HepG2 (cell line): ENCODE data around the gene KDM4F. TPM values are rescaled to one million over a fixed set of nuclear protein-coding genes. Genes with fewer than 3 reads are reported as not detected.

Source experiments
- AHR ChIP-seq: IDR thresholded peaks from 2 replicates; pipeline ENCODE4 v1.6.1; 2018; ENCODE audit warnings: missing genetic modification reagents, missing compliant biosample characterization
- ARNT ChIP-seq: fragments of 450-650 bp; IDR thresholded peaks from 2 replicates; pipeline ENCODE4 v1.6.1; 2017
- FOSL2 ChIP-seq: sonication (generic); formaldehyde crosslinking; IDR thresholded peaks from 2 replicates; pipeline ENCODE4 v1.4.0; 2020; ENCODE audit warnings: missing genetic modification reagents
- NR2F1 ChIP-seq, 2 experiments: fragments of 450-650 bp in 1 of 2; formaldehyde crosslinking in 1 of 2; IDR thresholded peaks; 2 replicates each; pipeline versions ENCODE4 v1.5.0 to v1.6.1; 2016 to 2020; ENCODE audit warnings: mild to moderate bottlenecking in 1 of 2, missing compliant biosample characterization in 1 of 2, missing genetic modification reagents in 1 of 2, moderate library complexity in 1 of 2
- RBFOX2 ChIP-seq: fragments of 200-400 bp; formaldehyde crosslinking; IDR thresholded peaks from 2 replicates; pipeline ENCODE4 v1.6.1; 2017; ENCODE audit warnings: low read depth, mild to moderate bottlenecking, low read length
- SOX5 ChIP-seq: IDR thresholded peaks from 2 replicates; pipeline ENCODE4 v1.6.1; 2016; ENCODE audit warnings: borderline replicate concordance
- SYNCRIP ChIP-seq: fragments of 200-400 bp; formaldehyde crosslinking; IDR thresholded peaks from 2 replicates; pipeline ENCODE4 v1.6.1; 2018; ENCODE audit warnings: mild to moderate bottlenecking, low read depth, low read length; ENCODE audit not compliant: insufficient read depth
- YEATS4 ChIP-seq: sonication (generic); formaldehyde crosslinking; IDR thresholded peaks from 2 replicates; pipeline ENCODE4 v1.4.0; 2020; ENCODE audit warnings: missing genetic modification reagents, borderline replicate concordance
- polyA plus RNA-seq, 8 experiments: library from polyadenylated mRNA; depleted of rRNA in 3 of 8; stranded (reverse) in 7 of 8; unstranded in 1 of 8; fragments of >200 nt; fragmentation: Illumina TruSeq in 4 of 8; extraction: Trizol in 4 of 8; gene quantifications; 2 replicates each; pipeline versions ENCODE4 v1.2.1 to v1.2.3, GENCODE V29; 2011 to 2016; ENCODE audit warnings: low read depth in 4 of 8, missing spikeins in 1 of 8, mixed read lengths in 1 of 8; ENCODE audit not compliant: insufficient read depth in 1 of 8
- total RNA-seq, 5 experiments: library from RNA; depleted of rRNA; stranded (reverse); fragments of >200 nt; fragmentation: Illumina TruSeq; extraction: Trizol; gene quantifications; 2 replicates each; pipeline ENCODE4 v1.2.3, GENCODE V29; 2016; ENCODE audit warnings: low read depth in 1 of 5
- TF ChIP-seq, protein P1 (sequence below), 2 experiments: sonication (generic) in 1 of 2; formaldehyde crosslinking in 1 of 2; IDR thresholded peaks; 2 replicates each; pipeline versions ENCODE4 v1.6.1 to v1.9.0; 2014 to 2022; ENCODE audit warnings: antibody characterized with exemption in 1 of 2, borderline replicate concordance in 1 of 2, inconsistent platforms in 1 of 2, low read depth in 1 of 2, missing genetic modification reagents in 1 of 2
- TF ChIP-seq, protein P2 (sequence below): sonication (generic); formaldehyde crosslinking; IDR thresholded peaks from 2 replicates; pipeline ENCODE4 v1.4.0; 2020; ENCODE audit warnings: missing genetic modification reagents, borderline replicate concordance
- TF ChIP-seq, protein P3 (sequence below): sonication (generic); formaldehyde crosslinking; IDR thresholded peaks from 2 replicates; pipeline ENCODE4 v1.5.1; 2020; ENCODE audit warnings: mild to moderate bottlenecking, missing genetic modification reagents, moderate library complexity
- TF ChIP-seq, protein P4 (sequence below): sonication (generic); formaldehyde crosslinking; IDR thresholded peaks from 2 replicates; pipeline ENCODE4 v1.8.0; 2022; ENCODE audit warnings: missing genetic modification reagents, low read depth, mild to moderate bottlenecking, borderline replicate concordance

KDM4F gene
- total and polyA plus RNA-seq, 2 of the 13 experiments (the other 11 are each of a cell fraction or from before 2014, with no cell fraction given): not detected

DNA sequence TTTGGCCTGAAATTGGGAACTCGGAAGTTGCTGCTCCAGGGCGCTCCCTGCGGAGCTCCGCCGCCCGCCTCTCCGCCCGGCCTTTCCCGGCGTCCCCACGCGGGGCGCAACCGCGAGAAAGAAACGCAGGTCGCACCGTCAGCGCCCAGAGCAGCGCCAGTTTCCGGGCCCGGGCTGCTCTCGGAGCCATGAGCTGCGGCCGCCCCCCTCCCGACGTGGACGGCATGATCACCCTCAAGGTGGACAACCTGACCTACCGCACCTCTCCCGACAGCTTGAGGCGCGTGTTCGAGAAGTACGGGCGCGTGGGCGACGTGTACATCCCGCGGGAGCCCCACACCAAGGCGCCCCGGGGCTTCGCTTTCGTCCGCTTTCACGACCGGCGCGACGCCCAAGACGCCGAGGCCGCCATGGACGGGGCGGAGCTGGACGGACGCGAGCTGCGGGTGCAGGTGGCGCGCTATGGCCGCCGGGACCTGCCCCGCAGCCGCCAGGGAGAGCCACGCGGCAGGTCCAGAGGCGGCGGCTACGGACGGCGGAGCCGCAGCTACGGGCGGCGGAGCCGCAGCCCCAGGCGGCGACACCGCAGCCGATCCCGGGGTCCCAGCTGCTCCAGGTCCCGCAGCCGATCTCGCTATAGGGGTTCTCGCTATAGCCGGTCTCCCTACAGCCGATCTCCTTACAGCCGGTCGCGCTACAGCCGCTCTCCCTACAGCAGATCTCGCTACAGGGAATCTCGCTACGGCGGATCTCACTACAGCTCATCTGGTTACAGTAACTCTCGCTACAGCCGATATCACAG is 18.0 kb downstream of the KDM4F start (continued):
- TF ChIP-seq, protein P1, sequence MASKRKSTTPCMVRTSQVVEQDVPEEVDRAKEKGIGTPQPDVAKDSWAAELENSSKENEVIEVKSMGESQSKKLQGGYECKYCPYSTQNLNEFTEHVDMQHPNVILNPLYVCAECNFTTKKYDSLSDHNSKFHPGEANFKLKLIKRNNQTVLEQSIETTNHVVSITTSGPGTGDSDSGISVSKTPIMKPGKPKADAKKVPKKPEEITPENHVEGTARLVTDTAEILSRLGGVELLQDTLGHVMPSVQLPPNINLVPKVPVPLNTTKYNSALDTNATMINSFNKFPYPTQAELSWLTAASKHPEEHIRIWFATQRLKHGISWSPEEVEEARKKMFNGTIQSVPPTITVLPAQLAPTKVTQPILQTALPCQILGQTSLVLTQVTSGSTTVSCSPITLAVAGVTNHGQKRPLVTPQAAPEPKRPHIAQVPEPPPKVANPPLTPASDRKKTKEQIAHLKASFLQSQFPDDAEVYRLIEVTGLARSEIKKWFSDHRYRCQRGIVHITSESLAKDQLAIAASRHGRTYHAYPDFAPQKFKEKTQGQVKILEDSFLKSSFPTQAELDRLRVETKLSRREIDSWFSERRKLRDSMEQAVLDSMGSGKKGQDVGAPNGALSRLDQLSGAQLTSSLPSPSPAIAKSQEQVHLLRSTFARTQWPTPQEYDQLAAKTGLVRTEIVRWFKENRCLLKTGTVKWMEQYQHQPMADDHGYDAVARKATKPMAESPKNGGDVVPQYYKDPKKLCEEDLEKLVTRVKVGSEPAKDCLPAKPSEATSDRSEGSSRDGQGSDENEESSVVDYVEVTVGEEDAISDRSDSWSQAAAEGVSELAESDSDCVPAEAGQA (IDR thresholded peaks at IDR 0.05; ENCODE audit: low read depth): no peak
- TF ChIP-seq, protein P1 (CRISPR knock-in tag; IDR thresholded peaks at IDR 0.05; ENCODE audit: borderline replicate concordance): peak; percentile 64; the same call in 1 of the 2 replicates
- TF ChIP-seq ARNT: no peak
- TF ChIP-seq SOX5 (CRISPR knock-in tag): peak; percentile 10; the same call in 1 of the 2 replicates
- no peak for TF ChIP-seq NR2F1 (CRISPR knock-in tag; IDR thresholded peaks at IDR 0.05)
- TF ChIP-seq FOSL2: peak; percentile 20
- TF ChIP-seq, protein P2, sequence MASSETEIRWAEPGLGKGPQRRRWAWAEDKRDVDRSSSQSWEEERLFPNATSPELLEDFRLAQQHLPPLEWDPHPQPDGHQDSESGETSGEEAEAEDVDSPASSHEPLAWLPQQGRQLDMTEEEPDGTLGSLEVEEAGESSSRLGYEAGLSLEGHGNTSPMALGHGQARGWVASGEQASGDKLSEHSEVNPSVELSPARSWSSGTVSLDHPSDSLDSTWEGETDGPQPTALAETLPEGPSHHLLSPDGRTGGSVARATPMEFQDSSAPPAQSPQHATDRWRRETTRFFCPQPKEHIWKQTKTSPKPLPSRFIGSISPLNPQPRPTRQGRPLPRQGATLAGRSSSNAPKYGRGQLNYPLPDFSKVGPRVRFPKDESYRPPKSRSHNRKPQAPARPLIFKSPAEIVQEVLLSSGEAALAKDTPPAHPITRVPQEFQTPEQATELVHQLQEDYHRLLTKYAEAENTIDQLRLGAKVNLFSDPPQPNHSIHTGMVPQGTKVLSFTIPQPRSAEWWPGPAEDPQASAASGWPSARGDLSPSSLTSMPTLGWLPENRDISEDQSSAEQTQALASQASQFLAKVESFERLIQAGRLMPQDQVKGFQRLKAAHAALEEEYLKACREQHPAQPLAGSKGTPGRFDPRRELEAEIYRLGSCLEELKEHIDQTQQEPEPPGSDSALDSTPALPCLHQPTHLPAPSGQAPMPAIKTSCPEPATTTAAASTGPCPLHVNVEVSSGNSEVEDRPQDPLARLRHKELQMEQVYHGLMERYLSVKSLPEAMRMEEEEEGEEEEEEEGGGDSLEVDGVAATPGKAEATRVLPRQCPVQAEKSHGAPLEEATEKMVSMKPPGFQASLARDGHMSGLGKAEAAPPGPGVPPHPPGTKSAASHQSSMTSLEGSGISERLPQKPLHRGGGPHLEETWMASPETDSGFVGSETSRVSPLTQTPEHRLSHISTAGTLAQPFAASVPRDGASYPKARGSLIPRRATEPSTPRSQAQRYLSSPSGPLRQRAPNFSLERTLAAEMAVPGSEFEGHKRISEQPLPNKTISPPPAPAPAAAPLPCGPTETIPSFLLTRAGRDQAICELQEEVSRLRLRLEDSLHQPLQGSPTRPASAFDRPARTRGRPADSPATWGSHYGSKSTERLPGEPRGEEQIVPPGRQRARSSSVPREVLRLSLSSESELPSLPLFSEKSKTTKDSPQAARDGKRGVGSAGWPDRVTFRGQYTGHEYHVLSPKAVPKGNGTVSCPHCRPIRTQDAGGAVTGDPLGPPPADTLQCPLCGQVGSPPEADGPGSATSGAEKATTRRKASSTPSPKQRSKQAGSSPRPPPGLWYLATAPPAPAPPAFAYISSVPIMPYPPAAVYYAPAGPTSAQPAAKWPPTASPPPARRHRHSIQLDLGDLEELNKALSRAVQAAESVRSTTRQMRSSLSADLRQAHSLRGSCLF (CRISPR knock-in tag): no peak
- TF ChIP-seq SYNCRIP: no peak
- TF ChIP-seq, protein P3, sequence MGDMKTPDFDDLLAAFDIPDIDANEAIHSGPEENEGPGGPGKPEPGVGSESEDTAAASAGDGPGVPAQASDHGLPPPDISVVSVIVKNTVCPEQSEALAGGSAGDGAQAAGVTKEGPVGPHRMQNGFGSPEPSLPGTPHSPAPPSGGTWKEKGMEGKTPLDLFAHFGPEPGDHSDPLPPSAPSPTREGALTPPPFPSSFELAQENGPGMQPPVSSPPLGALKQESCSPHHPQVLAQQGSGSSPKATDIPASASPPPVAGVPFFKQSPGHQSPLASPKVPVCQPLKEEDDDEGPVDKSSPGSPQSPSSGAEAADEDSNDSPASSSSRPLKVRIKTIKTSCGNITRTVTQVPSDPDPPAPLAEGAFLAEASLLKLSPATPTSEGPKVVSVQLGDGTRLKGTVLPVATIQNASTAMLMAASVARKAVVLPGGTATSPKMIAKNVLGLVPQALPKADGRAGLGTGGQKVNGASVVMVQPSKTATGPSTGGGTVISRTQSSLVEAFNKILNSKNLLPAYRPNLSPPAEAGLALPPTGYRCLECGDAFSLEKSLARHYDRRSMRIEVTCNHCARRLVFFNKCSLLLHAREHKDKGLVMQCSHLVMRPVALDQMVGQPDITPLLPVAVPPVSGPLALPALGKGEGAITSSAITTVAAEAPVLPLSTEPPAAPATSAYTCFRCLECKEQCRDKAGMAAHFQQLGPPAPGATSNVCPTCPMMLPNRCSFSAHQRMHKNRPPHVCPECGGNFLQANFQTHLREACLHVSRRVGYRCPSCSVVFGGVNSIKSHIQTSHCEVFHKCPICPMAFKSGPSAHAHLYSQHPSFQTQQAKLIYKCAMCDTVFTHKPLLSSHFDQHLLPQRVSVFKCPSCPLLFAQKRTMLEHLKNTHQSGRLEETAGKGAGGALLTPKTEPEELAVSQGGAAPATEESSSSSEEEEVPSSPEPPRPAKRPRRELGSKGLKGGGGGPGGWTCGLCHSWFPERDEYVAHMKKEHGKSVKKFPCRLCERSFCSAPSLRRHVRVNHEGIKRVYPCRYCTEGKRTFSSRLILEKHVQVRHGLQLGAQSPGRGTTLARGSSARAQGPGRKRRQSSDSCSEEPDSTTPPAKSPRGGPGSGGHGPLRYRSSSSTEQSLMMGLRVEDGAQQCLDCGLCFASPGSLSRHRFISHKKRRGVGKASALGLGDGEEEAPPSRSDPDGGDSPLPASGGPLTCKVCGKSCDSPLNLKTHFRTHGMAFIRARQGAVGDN (CRISPR knock-in tag): peak; percentile 89
- TF ChIP-seq, protein P4, sequence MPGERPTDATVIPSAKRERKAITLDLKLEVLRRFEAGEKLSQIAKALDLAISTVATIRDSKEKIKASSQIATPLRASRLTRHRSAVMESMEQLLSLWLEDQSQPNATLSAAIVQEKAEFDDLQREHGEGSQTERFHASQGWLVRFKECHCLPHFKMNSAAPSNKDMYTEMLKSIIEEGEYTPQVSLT (CRISPR knock-in tag): no peak
- peak; percentile 98 for TF ChIP-seq RBFOX2
- TF ChIP-seq AHR: peak; percentile 45; the same call in 1 of the 2 replicates
- peak; percentile 92 for TF ChIP-seq YEATS4 (CRISPR knock-in tag)
